Naive thymus-derived CD8-positive, alpha-beta T cell (primary cell): ENCODE results near the gene ZNF304. TPM values are rescaled to one million over a fixed set of nuclear protein-coding genes. Genes with fewer than 3 reads are reported as not detected.
A peak's percentile ranks its signal among the peaks of the same experiment; 100 is the strongest.

ENCODE experiments used
- ATAC-seq, 2 donors: fragments of 150-1000 bp; cut with Tn5 transposase in 1 of 2; sonication (Bioruptor Pico), chemical (Tn5 transposase) in 1 of 2; 1 replicate in 1 of 2; 2 replicates in 1 of 2; pipeline ENCODE4 v1.10.0; 2021; ENCODE audit warnings: mild to moderate bottlenecking in 2 of 2, moderate library complexity in 2 of 2
- POLR2A ChIA-PET: fragments of 350-600 bp; sonication (Branson Sonifier 250); formaldehyde crosslinking; loops from one replicate; lab custom pipeline; 2021; ENCODE audit warnings: antibody characterized with exemption; lab: Charles Lee
- DNase-seq, 10 donors: peaks; one replicate each; pipeline versions ENCODE4 v3.0.0 to v3.0.0-alpha.2; 2020 to 2022
- H3K27ac Mint-ChIP-seq, 10 donors: one replicate each; pipeline ENCODE4 v1.8.0; 2020 to 2022; ENCODE audit warnings: mild to moderate bottlenecking in 10 of 10, mixed read lengths in 10 of 10, moderate library complexity in 4 of 10, inconsistent platforms in 1 of 10
- H3K27me3 Mint-ChIP-seq, 5 donors: one replicate each; pipeline ENCODE4 v1.8.0; 2021 to 2022; ENCODE audit warnings: mixed read lengths in 5 of 5
- H3K36me3 Mint-ChIP-seq, 3 donors: one replicate each; pipeline ENCODE4 v1.8.0; 2020 to 2022; ENCODE audit warnings: mixed read lengths in 3 of 3, mild to moderate bottlenecking in 2 of 3, inconsistent platforms in 1 of 3
- H3K4me1 Mint-ChIP-seq, 4 donors: one replicate each; pipeline ENCODE4 v1.8.0; 2021 to 2022; ENCODE audit warnings: mixed read lengths in 4 of 4
- H3K4me3 Mint-ChIP-seq, 10 donors: one replicate each; pipeline ENCODE4 v1.8.0; 2020 to 2022; ENCODE audit warnings: mild to moderate bottlenecking in 10 of 10, mixed read lengths in 10 of 10, moderate library complexity in 6 of 10, inconsistent platforms in 1 of 10
- H3K9me3 Mint-ChIP-seq, 9 donors: one replicate each; pipeline ENCODE4 v1.8.0; 2020 to 2022; ENCODE audit warnings: mixed read lengths in 9 of 9, mild to moderate bottlenecking in 3 of 9, inconsistent platforms in 1 of 9, moderate library complexity in 1 of 9
- polyA plus RNA-seq, 3 donors: library from polyadenylated mRNA; unstranded; fragments of 300-500 nt; fragmentation: Illumina TruSeq; gene quantifications; one replicate each; pipeline ENCODE4 v1.2.3, GENCODE V29; 2021
- total RNA-seq, 8 experiments: library from RNA in 2 of 8; stranded (reverse) in 2 of 8; gene quantifications; one replicate each; pipeline ENCODE4 v1.2.3 and lab custom pipeline; 2021 to 2026

Gene ZNF304
- total and polyA plus RNA-seq, 5 experiments from 2014 or later, result 1.5 to 17.2 (median 3.3) TPM

GRCh38 chr19:57389730-57390598 lies 38.9 kb downstream of the ZNF304 start, which contains the start of gene ZNF548:
TSS of gene ZNF548 (plus strand) at chr19:57389854. CDS start at chr19:57390100, 246 bp downstream.
- Mint-ChIP-seq H3K27me3 (no peaks in the 10 kb centered on the region), H3K9me3 (peaks cover 9 to 57% (median 27%) of the 10 kb centered on the region in 9 donors), H3K36me3 (peaks cover 34 to 56% (median 41%) of the 10 kb centered on the region in 3 donors), H3K27ac (peak within 1 kb of the TSS; percentile 92 to 99 (median 98)), H3K4me1 (peaks cover 21 to 45% (median 41%) of the 10 kb centered on the region in 4 donors), H3K4me3 (peak within 1 kb of the TSS; percentile 94 to 98 (median 96))
- ATAC-seq (peak; percentile 95 to 99), DNase-seq (peak; percentile 92 to 99 (median 96))
- POLR2A ChIA-PET, result interaction anchor here (0.6 to 2.0 kb wide), 19 partner anchors 8 to 972 kb away, joined by 3 to 9 read pairs (median 3); partner anchors contain the start of genes TRAPPC2B, ZNF154, ZNF17 and ZNF274

GRCh38 chr19:57395710-57396109 lies 44.6 kb downstream of the ZNF304 start:
- POLR2A ChIA-PET, result no interaction called here
- peak overlapping the region in 1 of 10 donors; percentile 31 for H3K27ac Mint-ChIP-seq
- H3K4me1 Mint-ChIP-seq, result peaks cover 15 to 30% (median 25%) of the 10 kb centered on the region in 4 donors
- DNase-seq (no peak), ATAC-seq (no peak)
- H3K27me3 Mint-ChIP-seq, result no peaks in the 10 kb centered on the region
- peaks cover 67 to 95% (median 90%) of the 10 kb centered on the region in 3 donors for H3K36me3 Mint-ChIP-seq
- peak overlapping the region in 1 of 10 donors; percentile 18 for H3K4me3 Mint-ChIP-seq
- H3K9me3 Mint-ChIP-seq, result peaks cover 22 to 93% (median 64%) of the 10 kb centered on the region in 9 donors

GRCh38 chr19:57398868-57399267 lies 47.8 kb downstream of the ZNF304 start:
- H3K36me3 Mint-ChIP-seq, result peaks cover 69 to 91% (median 72%) of the 10 kb centered on the region in 3 donors
- no peak for ATAC-seq
- peaks cover 22 to 93% (median 76%) of the 10 kb centered on the region in 9 donors for H3K9me3 Mint-ChIP-seq
- H3K27me3 Mint-ChIP-seq, result no peaks in the 10 kb centered on the region
- H3K27ac Mint-ChIP-seq, result peak overlapping the region in 1 of 10 donors; percentile 70
- no peak for DNase-seq
- POLR2A ChIA-PET, result interaction anchor here (0.9 kb wide), 1 partner anchor 9 kb away, joined by 3 read pairs; the partner anchor contains the start of gene ZNF548
- peaks cover 4 to 17% (median 10%) of the 10 kb centered on the region in 4 donors for H3K4me1 Mint-ChIP-seq
- no peak overlapping the region for H3K4me3 Mint-ChIP-seq

- no peak for ATAC-seq
- POLR2A ChIA-PET, result interaction anchor here (0.7 kb wide), 1 partner anchor 130 kb away, joined by 3 read pairs; no protein-coding TSS in a partner anchor
- Mint-ChIP-seq H3K27ac (no peak overlapping the region), H3K4me3 (no peak overlapping the region), H3K36me3 (peaks cover 19 to 40% (median 24%) of the 10 kb centered on the region in 3 donors), H3K27me3 (no peaks in the 10 kb centered on the region), H3K4me1 (peaks cover 0 to 7% (median 5%) of the 10 kb centered on the region in 4 donors), H3K9me3 (peaks cover 0 to 47% (median 25%) of the 10 kb centered on the region in 9 donors)
- DNase-seq, result no peak
Measured at GRCh38 chr19:57403737-57404563, 52.9 kb downstream of the ZNF304 start.

- H3K36me3 Mint-ChIP-seq, result peaks cover 1 to 15% (median 10%) of the 10 kb centered on the region in 3 donors
- H3K27me3 Mint-ChIP-seq, result no peaks in the 10 kb centered on the region
- peaks cover 9 to 19% (median 14%) of the 10 kb centered on the region in 4 donors for H3K4me1 Mint-ChIP-seq
- no peak overlapping the region for H3K4me3 Mint-ChIP-seq
- peak; percentile 44 to 46 for ATAC-seq
- DNase-seq, result peak; percentile 44 to 85 (median 66)
- peak overlapping the region in 5 of 10 donors; percentile 6 to 79 (median 40) for H3K27ac Mint-ChIP-seq
- H3K9me3 Mint-ChIP-seq, result peaks cover 0 to 27% (median 9%) of the 10 kb centered on the region in 9 donors
- POLR2A ChIA-PET, result interaction anchor here (1.4 kb wide), 1 partner anchor 17 kb away, joined by 9 read pairs; the partner anchor contains the start of gene ZNF548
Measured at GRCh38 chr19:57406516-57407123, 55.5 kb downstream of the ZNF304 start.

Other genes with a start within 250 kb of the ZNF304 start
- gene USP29, start 231.3 kb upstream of the ZNF304 start, total RNA-seq, result not detected
- not detected for gene USP29, start 231.3 kb upstream of the ZNF304 start, polyA plus RNA-seq
- not detected for gene ZIM3, start 206.1 kb upstream of the ZNF304 start, total RNA-seq
- gene ZIM3, start 206.1 kb upstream of the ZNF304 start, polyA plus RNA-seq, result not detected
- not detected for gene DUXA, start 183.8 kb upstream of the ZNF304 start, total RNA-seq
- not detected for gene DUXA, start 183.8 kb upstream of the ZNF304 start, polyA plus RNA-seq
- 10 to 100 TPM; 77.4 to 77.6 TPM for gene ZNF264, start 159.8 kb upstream of the ZNF304 start, total RNA-seq
- 10 to 100 TPM; 21.7 to 30.6 (median 29.2) TPM for gene ZNF264, start 159.8 kb upstream of the ZNF304 start, polyA plus RNA-seq
- gene AURKC, start 120.2 kb upstream of the ZNF304 start, total RNA-seq, result 1 to 10 TPM; 1.0 to 2.0 TPM
- gene AURKC, start 120.2 kb upstream of the ZNF304 start, polyA plus RNA-seq, result not detected
- 10 to 100 TPM; 22.3 to 24.3 TPM for gene ZNF805, start 110.6 kb upstream of the ZNF304 start, total RNA-seq
- 1 to 10 TPM; 3.2 to 3.8 (median 3.6) TPM for gene ZNF805, start 110.6 kb upstream of the ZNF304 start, polyA plus RNA-seq
- gene ZNF460, start 70.8 kb upstream of the ZNF304 start, total RNA-seq, result 10 to 100 TPM; 74.4 to 85.3 TPM
- gene ZNF460, start 70.8 kb upstream of the ZNF304 start, polyA plus RNA-seq, result 1 to 10 TPM; 5.4 to 9.4 (median 6.0) TPM
- 10 to 100 TPM; 13.1 to 13.7 TPM for gene ZNF543, start 30.8 kb upstream of the ZNF304 start, total RNA-seq
- gene ZNF543, start 30.8 kb upstream of the ZNF304 start, polyA plus RNA-seq, result 1 to 10 TPM in 2 of 3 donors, under 1 TPM in 1; 0.98 to 6.4 (median 2.7) TPM
- gene TRAPPC2B, start 12.3 kb downstream of the ZNF304 start, total RNA-seq, result 10 to 100 TPM; 12.2 to 15.6 TPM
- 10 to 100 TPM; 15.0 to 20.5 (median 19.1) TPM for gene TRAPPC2B, start 12.3 kb downstream of the ZNF304 start, polyA plus RNA-seq
- gene ZNF547, start 12.3 kb downstream of the ZNF304 start, total RNA-seq, result 1 to 10 TPM; 7.3 to 7.4 TPM
- gene ZNF547, start 12.3 kb downstream of the ZNF304 start, polyA plus RNA-seq, result 1 to 10 TPM in 1 of 3 donors, under 1 TPM in 2; 0.28 to 1.2 (median 0.34) TPM
- gene ZNF548, start 38.6 kb downstream of the ZNF304 start, total RNA-seq, result 10 to 100 TPM; 91.9 to 96.6 TPM
- gene ZNF548, start 38.6 kb downstream of the ZNF304 start, polyA plus RNA-seq, result 10 to 100 TPM; 11.8 to 16.5 (median 12.2) TPM
- 10 to 100 TPM; 23.9 to 27.1 TPM for gene ZNF17, start 59.9 kb downstream of the ZNF304 start, total RNA-seq
- gene ZNF17, start 59.9 kb downstream of the ZNF304 start, polyA plus RNA-seq, result 1 to 10 TPM; 2.9 to 5.8 (median 4.5) TPM
- gene ZNF749, start 84.1 kb downstream of the ZNF304 start, total RNA-seq, result 10 to 100 TPM; 19.4 to 20.3 TPM
- gene ZNF749, start 84.1 kb downstream of the ZNF304 start, polyA plus RNA-seq, result 10 to 100 TPM in 2 of 3 donors, 1 to 10 TPM in 1; 8.6 to 35.4 (median 22.2) TPM
- gene VN1R1, start 105.9 kb downstream of the ZNF304 start, total RNA-seq, result 1 to 10 TPM; 1.4 to 2.2 TPM
- gene VN1R1, start 105.9 kb downstream of the ZNF304 start, polyA plus RNA-seq, result under 1 TPM; 0.17 to 0.32 (median 0.20) TPM
- 10 to 100 TPM; 20.9 to 23.8 TPM for gene ZNF772, start 126.3 kb downstream of the ZNF304 start, total RNA-seq
- 1 to 10 TPM; 2.6 to 3.4 (median 2.9) TPM for gene ZNF772, start 126.3 kb downstream of the ZNF304 start, polyA plus RNA-seq
- 10 to 100 TPM; 29.2 to 31.2 TPM for gene ZNF419, start 136.5 kb downstream of the ZNF304 start, total RNA-seq
- gene ZNF419, start 136.5 kb downstream of the ZNF304 start, polyA plus RNA-seq, result 10 to 100 TPM in 1 of 3 donors, 1 to 10 TPM in 2; 5.6 to 12.3 (median 5.8) TPM
- gene ZNF773, start 148.7 kb downstream of the ZNF304 start, total RNA-seq, result 10 to 100 TPM; 25.2 to 30.9 TPM
- gene ZNF773, start 148.7 kb downstream of the ZNF304 start, polyA plus RNA-seq, result 10 to 100 TPM in 1 of 3 donors, 1 to 10 TPM in 2; 8.7 to 18.6 (median 8.9) TPM
- 10 to 100 TPM; 24.7 to 25.5 TPM for gene ZNF549, start 176.1 kb downstream of the ZNF304 start, total RNA-seq
- gene ZNF549, start 176.1 kb downstream of the ZNF304 start, polyA plus RNA-seq, result 1 to 10 TPM; 6.3 to 9.1 (median 8.6) TPM
- 10 to 100 TPM; 49.5 to 51.1 TPM for gene ZNF550, start 208.6 kb downstream of the ZNF304 start, total RNA-seq
- gene ZNF550, start 208.6 kb downstream of the ZNF304 start, polyA plus RNA-seq, result 10 to 100 TPM in 1 of 3 donors, 1 to 10 TPM in 2; 4.1 to 17.8 (median 6.1) TPM
- 10 to 100 TPM; 14.4 to 16.0 TPM for gene ZNF416, start 227.6 kb downstream of the ZNF304 start, total RNA-seq
- 1 to 10 TPM; 4.1 to 7.6 (median 4.3) TPM for gene ZNF416, start 227.6 kb downstream of the ZNF304 start, polyA plus RNA-seq
- gene ZIK1, start 232.9 kb downstream of the ZNF304 start, total RNA-seq, result 10 to 100 TPM; 23.9 to 24.9 TPM
- 10 to 100 TPM in 1 of 3 donors, 1 to 10 TPM in 2; 4.2 to 11.4 (median 7.9) TPM for gene ZIK1, start 232.9 kb downstream of the ZNF304 start, polyA plus RNA-seq
- 10 to 100 TPM; 11.6 to 14.2 TPM for gene ZNF530, start 248.6 kb downstream of the ZNF304 start, total RNA-seq
- 1 to 10 TPM in 2 of 3 donors, under 1 TPM in 1; 0.98 to 5.6 (median 5.4) TPM for gene ZNF530, start 248.6 kb downstream of the ZNF304 start, polyA plus RNA-seq